Prostate gland (tissue), 2 donors: ENCODE measurements around the gene LIN28B. TPM values are rescaled to one million over a fixed set of nuclear protein-coding genes. Genes with fewer than 3 reads are reported as not detected.

ENCODE experiments used
- DNase-seq: peaks from one replicate; pipeline ENCODE4 v3.0.0-alpha.2; 2019; ENCODE audit warnings: low spot score
- H3K27ac ChIP-seq, 2 donors: fragments of 200-600 bp; sonication (generic); 2 replicates each; pipeline ENCODE4 v1.5.1; 2017 to 2019
- H3K27me3 ChIP-seq: fragments of 200-600 bp; sonication (generic); replicated peaks from 2 replicates; pipeline ENCODE4 v1.5.1; 2019; ENCODE audit not compliant: insufficient read depth
- H3K36me3 ChIP-seq, 2 donors: fragments of 200-600 bp; sonication (generic); 1 replicate in 1 of 2; 2 replicates in 1 of 2; pipeline versions ENCODE4 v1.5.1 to v1.8.1; 2017 to 2019
- H3K4me1 ChIP-seq: fragments of 200-600 bp; sonication (generic); replicated peaks from 2 replicates; pipeline ENCODE4 v1.5.1; 2019
- H3K4me3 ChIP-seq, 2 donors: fragments of 200-600 bp; sonication (generic); 2 replicates each; pipeline ENCODE4 v1.5.1; 2017 to 2019
- H3K9me3 ChIP-seq: fragments of 200-600 bp; sonication (generic); 2 replicates; pipeline ENCODE4 v1.5.1; 2017
- POLR2A ChIP-seq: fragments of 450-650 bp; IDR thresholded peaks from one replicate; pipeline ENCODE4 v1.6.1; 2016; ENCODE audit warnings: antibody characterized with exemption, mild to moderate bottlenecking
- POLR2AphosphoS5 ChIP-seq: sonication (generic); formaldehyde crosslinking; IDR thresholded peaks from one replicate; pipeline ENCODE4 v1.6.1; 2017; ENCODE audit warnings: antibody characterized with exemption
- WGBS: methylation state at CpG from one replicate; pipeline ENCODE4 v1.1.5; 2018; 5-methylcytosine and 5-hydroxymethylcytosine counted together
- intact Hi-C: fragments of 100-400 bp; cut with DNase I; formaldehyde crosslinking; loops from one replicate; pipeline ENCODE4 v1.14.2; 2022
- total RNA-seq, 2 donors: library from RNA; depleted of rRNA; stranded (reverse); fragments of >200 nt; gene quantifications; one replicate each; pipeline ENCODE4 v1.1.0, GENCODE V29; 2016
- TF ChIP-seq, protein P1 (sequence below), 4 experiments: fragments of 200-600 bp in 2 of 4; fragments of 450-650 bp in 2 of 4; sonication (generic) in 2 of 4; IDR thresholded peaks; 1 replicate in 3 of 4; 2 replicates in 1 of 4; pipeline ENCODE4 v1.5.1; 2016 to 2019; ENCODE audit warnings: antibody characterized with exemption in 4 of 4, mild to moderate bottlenecking in 2 of 4, moderate library complexity in 2 of 4

Gene LIN28B
- total RNA-seq, 2 donors from 2014 or later = 2.6 TPM; not detected in 1

DNA sequence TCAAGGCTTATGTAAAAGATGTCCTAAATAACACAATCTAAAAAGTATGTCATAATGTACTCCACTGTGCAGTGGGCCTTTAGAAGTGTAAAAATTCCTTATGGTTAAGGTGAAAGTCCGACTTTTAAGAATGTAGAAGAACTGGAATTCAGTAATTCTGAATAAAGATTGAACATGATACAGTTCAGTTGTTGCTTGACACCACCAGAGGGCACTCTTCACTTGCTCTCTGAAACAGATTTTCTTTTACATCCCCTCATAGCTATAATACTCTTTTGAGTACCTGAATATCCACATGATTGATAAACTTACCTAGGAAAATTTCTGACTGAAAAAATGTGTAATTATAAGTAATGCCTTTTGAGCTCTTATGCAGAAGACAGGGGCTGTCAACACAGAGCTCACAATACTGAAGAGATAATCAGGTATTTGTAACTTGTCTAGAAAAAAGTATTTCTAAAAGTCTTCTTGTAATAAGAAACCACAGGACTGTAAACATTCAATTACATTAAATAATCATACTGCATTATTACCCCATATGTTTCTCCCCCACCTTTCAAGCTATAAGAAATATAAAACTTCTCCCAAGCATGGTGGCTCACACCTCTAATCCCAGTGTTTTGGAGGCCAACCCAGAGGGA is 130.8 kb downstream of the LIN28B start:
- WGBS = 0% methylated on average over 1 of the region's 1 CpG
- Histone ChIP-seq H3K27me3 (no peaks in the 10 kb centered on the region), H3K4me3 (no peak overlapping the region), H3K27ac (no peak overlapping the region), H3K4me1 (no peaks in the 10 kb centered on the region), H3K36me3 (no peaks in the 10 kb centered on the region), H3K9me3 (no peaks in the 10 kb centered on the region)
- no peak for TF ChIP-seq POLR2AphosphoS5
- TF ChIP-seq, protein P1, sequence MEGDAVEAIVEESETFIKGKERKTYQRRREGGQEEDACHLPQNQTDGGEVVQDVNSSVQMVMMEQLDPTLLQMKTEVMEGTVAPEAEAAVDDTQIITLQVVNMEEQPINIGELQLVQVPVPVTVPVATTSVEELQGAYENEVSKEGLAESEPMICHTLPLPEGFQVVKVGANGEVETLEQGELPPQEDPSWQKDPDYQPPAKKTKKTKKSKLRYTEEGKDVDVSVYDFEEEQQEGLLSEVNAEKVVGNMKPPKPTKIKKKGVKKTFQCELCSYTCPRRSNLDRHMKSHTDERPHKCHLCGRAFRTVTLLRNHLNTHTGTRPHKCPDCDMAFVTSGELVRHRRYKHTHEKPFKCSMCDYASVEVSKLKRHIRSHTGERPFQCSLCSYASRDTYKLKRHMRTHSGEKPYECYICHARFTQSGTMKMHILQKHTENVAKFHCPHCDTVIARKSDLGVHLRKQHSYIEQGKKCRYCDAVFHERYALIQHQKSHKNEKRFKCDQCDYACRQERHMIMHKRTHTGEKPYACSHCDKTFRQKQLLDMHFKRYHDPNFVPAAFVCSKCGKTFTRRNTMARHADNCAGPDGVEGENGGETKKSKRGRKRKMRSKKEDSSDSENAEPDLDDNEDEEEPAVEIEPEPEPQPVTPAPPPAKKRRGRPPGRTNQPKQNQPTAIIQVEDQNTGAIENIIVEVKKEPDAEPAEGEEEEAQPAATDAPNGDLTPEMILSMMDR (IDR thresholded peaks at IDR 0.05) = peak; percentile 77 to 91 (median 84)
- intact Hi-C loops = loop anchor here (5.0 kb wide), 1 partner anchor 335 kb away; no protein-coding TSS in a partner anchor
- DNase-seq = peak; percentile 62

DNA sequence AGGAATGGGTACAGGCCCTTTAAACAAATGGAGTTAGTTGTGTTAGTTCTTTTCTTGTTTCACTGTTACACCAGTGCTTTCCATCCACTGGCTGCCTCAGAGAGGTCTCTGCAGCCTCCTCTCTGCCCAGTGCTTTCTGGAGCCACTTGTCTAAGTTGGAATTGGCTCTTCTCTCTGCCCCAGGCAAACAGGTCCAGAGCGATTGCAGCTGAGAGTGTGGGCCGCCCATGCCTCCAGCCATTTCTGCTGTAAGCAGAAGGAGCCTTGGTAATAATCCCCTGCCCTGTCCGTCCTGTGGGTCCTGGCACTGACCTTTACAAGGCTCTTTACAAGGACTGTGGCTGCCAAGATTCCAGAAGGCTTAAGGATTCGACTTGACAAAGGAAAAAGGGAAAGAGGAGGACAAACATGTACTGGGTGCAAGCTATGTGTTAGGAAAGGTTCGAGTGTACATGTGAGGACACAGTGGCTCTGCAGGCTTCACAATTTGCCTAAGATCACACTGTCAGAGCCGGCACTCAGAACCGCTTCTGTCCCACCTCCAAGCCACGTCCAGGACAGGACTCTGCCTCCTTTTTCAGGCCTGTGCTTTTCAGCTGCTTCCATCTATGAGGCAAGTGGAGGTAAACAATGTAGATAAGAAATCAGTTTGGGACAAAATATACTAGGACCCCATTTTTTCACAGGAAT is 134.4 kb downstream of the LIN28B start:
- no peak for DNase-seq
- intact Hi-C loops = loop anchor here (2.0 to 10.0 kb wide), 2 partner anchors 274 to 312 kb away; partner anchors contain the start of gene PREP
- H3K27me3 ChIP-seq = no peaks in the 10 kb centered on the region
- H3K36me3 ChIP-seq = no peaks in the 10 kb centered on the region
- no peak overlapping the region for H3K27ac ChIP-seq
- H3K9me3 ChIP-seq = no peaks in the 10 kb centered on the region
- 22% methylated on average over 8 of the region's 8 CpGs for WGBS
- H3K4me1 ChIP-seq = no peaks in the 10 kb centered on the region
- no peak overlapping the region for H3K4me3 ChIP-seq
- TF ChIP-seq, protein P1 (IDR thresholded peaks at IDR 0.05) = no peak
- TF ChIP-seq POLR2A (no peak), POLR2AphosphoS5 (no peak)

DNA sequence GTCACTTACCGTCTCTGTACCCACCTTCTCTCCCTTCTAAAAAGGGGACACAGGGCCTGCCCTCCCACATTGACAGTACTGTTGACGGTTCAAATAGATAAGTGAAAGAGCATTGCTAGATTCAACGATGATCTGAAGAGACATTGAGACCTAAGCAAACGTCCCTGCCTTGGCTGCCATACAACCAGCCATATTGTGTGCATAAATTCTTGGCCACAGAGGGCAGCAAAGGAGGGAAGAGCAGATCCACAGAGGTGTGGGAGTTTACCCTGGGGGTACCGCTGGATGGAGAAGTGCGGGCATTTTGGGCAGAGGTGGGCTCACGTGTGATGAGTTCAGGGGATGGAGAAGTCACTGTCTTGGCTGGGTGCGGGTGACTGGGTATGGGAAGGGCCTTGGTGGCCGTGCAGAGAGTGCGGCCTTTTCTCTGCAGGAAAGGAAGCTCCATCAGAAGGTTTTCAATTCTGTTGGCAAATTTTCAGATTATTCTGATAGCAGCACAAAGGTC is 137.3 kb downstream of the LIN28B start:
- TF ChIP-seq POLR2A (no peak), POLR2AphosphoS5 (no peak)
- TF ChIP-seq, protein P1 (IDR thresholded peaks at IDR 0.05) = no peak
- Histone ChIP-seq H3K27ac (no peak overlapping the region), H3K4me3 (no peak overlapping the region), H3K4me1 (no peaks in the 10 kb centered on the region), H3K9me3 (no peaks in the 10 kb centered on the region), H3K36me3 (no peaks in the 10 kb centered on the region), H3K27me3 (no peaks in the 10 kb centered on the region)
- WGBS = 90% methylated on average over 10 of the region's 10 CpGs
- no peak for DNase-seq
- intact Hi-C loops = loop anchor here (10.0 kb wide), 1 partner anchor 271 kb away; no protein-coding TSS in a partner anchor

DNA sequence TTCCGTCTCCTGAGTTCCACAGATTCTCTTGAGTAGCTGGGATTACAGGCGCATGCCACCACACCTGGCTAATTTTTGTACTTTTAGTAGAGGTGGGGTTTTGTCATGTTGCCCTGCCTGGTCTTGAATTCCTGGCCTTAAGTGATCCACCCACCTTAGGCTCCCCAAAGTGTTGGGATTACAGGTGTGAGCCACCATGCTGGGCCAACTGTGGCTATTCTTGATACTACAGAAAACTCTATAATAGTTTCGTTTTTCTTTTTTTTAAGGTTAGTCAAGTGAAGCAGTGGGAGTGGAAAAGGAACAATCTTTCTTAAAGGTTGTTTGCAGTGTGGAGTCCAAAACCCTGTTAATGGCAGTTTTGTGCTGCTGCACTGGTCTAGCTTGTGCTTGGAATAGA is 138.2 kb downstream of the LIN28B start:
- whole genome bisulfite sequencing = 93% methylated on average over 3 of the region's 3 CpGs
- intact Hi-C loops = loop anchor here (10.0 kb wide), 1 partner anchor 270 kb away; no protein-coding TSS in a partner anchor

More for the DNA sequence above, 138.2 kb downstream of the LIN28B start:
- no peaks in the 10 kb centered on the region for H3K4me1 ChIP-seq
- no peak for DNase-seq
- TF ChIP-seq POLR2AphosphoS5 = no peak
- no peak for TF ChIP-seq POLR2A
- TF ChIP-seq, protein P1 (IDR thresholded peaks at IDR 0.05) = no peak
- H3K9me3 ChIP-seq = no peaks in the 10 kb centered on the region
- H3K27ac ChIP-seq = no peak overlapping the region
- H3K27me3 ChIP-seq = no peaks in the 10 kb centered on the region
- no peaks in the 10 kb centered on the region for H3K36me3 ChIP-seq
- H3K4me3 ChIP-seq = no peak overlapping the region
